Calu3 (cell line): ENCODE data around the gene SDR42E2. TPM values are rescaled to one million over a fixed set of nuclear protein-coding genes. Genes with fewer than 3 reads are reported as not detected.
"Not testable (repeated sequence)": the region's sequence is repeated elsewhere in the genome, so short reads cannot be mapped to it uniquely, and the experiment has no call there.

Experiments
- BruUV-seq: library from RNA; stranded (reverse); fragments of 400-500 nt; replicated peaks from 2 replicates; lab custom pipeline; 2021; lab: Mats Ljungman, UMichigan
- CTCF ChIA-PET: fragments of 300-600 bp; sonication (Branson Sonifier 250); formaldehyde crosslinking; loops from one replicate; lab custom pipeline; 2022; ENCODE audit warnings: antibody characterized with exemption; lab: Charles Lee
- DNase-seq: peaks from one replicate; pipeline ENCODE4 v3.0.0; 2022
- H3K27ac Mint-ChIP-seq: one replicate; pipeline ENCODE4 v1.8.0; 2022; ENCODE audit warnings: mixed read lengths; ENCODE audit not compliant: unreplicated experiment
- H3K27me3 Mint-ChIP-seq: one replicate; pipeline ENCODE4 v1.8.0; 2022; ENCODE audit warnings: mixed read lengths; ENCODE audit not compliant: unreplicated experiment
- H3K36me3 Mint-ChIP-seq: one replicate; pipeline ENCODE4 v1.8.0; 2022; ENCODE audit warnings: mild to moderate bottlenecking, moderate library complexity, mixed read lengths; ENCODE audit not compliant: insufficient read depth, unreplicated experiment
- H3K4me1 Mint-ChIP-seq: one replicate; pipeline ENCODE4 v1.8.0; 2022; ENCODE audit warnings: mild to moderate bottlenecking, low read depth, mixed read lengths; ENCODE audit not compliant: unreplicated experiment
- H3K4me3 Mint-ChIP-seq: one replicate; pipeline ENCODE4 v1.8.0; 2022; ENCODE audit warnings: mild to moderate bottlenecking, low read depth, moderate library complexity, mixed read lengths; ENCODE audit not compliant: unreplicated experiment
- H3K9me3 Mint-ChIP-seq: one replicate; pipeline ENCODE4 v1.8.0; 2022; ENCODE audit warnings: low read depth, mixed read lengths; ENCODE audit not compliant: unreplicated experiment
- CTCF ChIP-seq: fragments of 200-600 bp; IDR thresholded peaks from one replicate; pipeline ENCODE4 v1.8.0; 2022; ENCODE audit warnings: antibody characterized with exemption; ENCODE audit not compliant: unreplicated experiment
- intact Hi-C: fragments of 100-400 bp; cut with micrococcal nuclease; formaldehyde crosslinking; loops from one replicate; pipeline ENCODE4 v1.10.0; 2022; ENCODE audit not compliant: unreplicated experiment
- total RNA-seq: library from RNA; stranded (reverse); gene quantifications from 2 replicates; pipeline ENCODE4 v1.2.3, GENCODE V29; 2022

Gene SDR42E2
- total RNA-seq, 1 experiment from 2014 or later: not detected

- no peaks in the 10 kb centered on the region for H3K4me1 Mint-ChIP-seq
- no peak overlapping the region for H3K27ac Mint-ChIP-seq
- no TSS peak for BruUV-seq
- TF ChIP-seq CTCF: no peak
- no peaks in the 10 kb centered on the region for H3K36me3 Mint-ChIP-seq
- H3K9me3 Mint-ChIP-seq: no peaks in the 10 kb centered on the region
- CTCF ChIA-PET: interaction anchor here (0.6 kb wide), 1 partner anchor 24 kb away, joined by 10 read pairs; no protein-coding TSS in a partner anchor
- intact Hi-C loops: no loop called here
- H3K27me3 Mint-ChIP-seq: peaks cover 81% of the 10 kb centered on the region
- H3K4me3 Mint-ChIP-seq: no peak overlapping the region
- no peak for DNase-seq
Observed at GRCh38 chr16:22147853-22148252, 14.5 kb upstream of the SDR42E2 start.

GRCh38 chr16:22151246-22151998 lies 10.9 kb upstream of the SDR42E2 start:
- Mint-ChIP-seq H3K27ac (no peak overlapping the region), H3K4me1 (no peaks in the 10 kb centered on the region), H3K9me3 (no peaks in the 10 kb centered on the region), H3K4me3 (no peak overlapping the region), H3K36me3 (no peaks in the 10 kb centered on the region), H3K27me3 (peaks cover 63% of the 10 kb centered on the region)
- TF ChIP-seq CTCF: no peak
- CTCF ChIA-PET: no interaction called here
- DNase-seq: no peak
- intact Hi-C loops: no loop called here
- no TSS peak for BruUV-seq

GRCh38 chr16:22152316-22152715 lies 10.0 kb upstream of the SDR42E2 start:
- TF ChIP-seq CTCF: no peak
- H3K36me3 Mint-ChIP-seq: no peaks in the 10 kb centered on the region
- peaks cover 61% of the 10 kb centered on the region for H3K27me3 Mint-ChIP-seq
- no TSS peak for BruUV-seq
- CTCF ChIA-PET: no interaction called here
- H3K4me3 Mint-ChIP-seq: no peak overlapping the region
- H3K9me3 Mint-ChIP-seq: no peaks in the 10 kb centered on the region
- H3K4me1 Mint-ChIP-seq: no peaks in the 10 kb centered on the region
- no peak for DNase-seq
- intact Hi-C loops: no loop called here
- H3K27ac Mint-ChIP-seq: no peak overlapping the region

- H3K4me3 Mint-ChIP-seq, BruUV-seq, intact Hi-C loops, H3K36me3 Mint-ChIP-seq, CTCF ChIA-PET, H3K9me3 Mint-ChIP-seq, H3K27ac Mint-ChIP-seq, H3K4me1 Mint-ChIP-seq, DNase-seq: not testable (repeated sequence)
- H3K27me3 Mint-ChIP-seq: peaks cover 53% of the 10 kb centered on the region
Observed at GRCh38 chr16:22153078-22153477, 9.2 kb upstream of the SDR42E2 start.

GRCh38 chr16:22161401-22161800 lies 905 bp upstream of the SDR42E2 start:
- peaks cover 5% of the 10 kb centered on the region for H3K9me3 Mint-ChIP-seq
- BruUV-seq: no TSS peak
- no peak for TF ChIP-seq CTCF
- H3K4me1 Mint-ChIP-seq: no peaks in the 10 kb centered on the region
- no peak overlapping the region for H3K27ac Mint-ChIP-seq
- DNase-seq: no peak
- peaks cover 49% of the 10 kb centered on the region for H3K27me3 Mint-ChIP-seq
- intact Hi-C loops: no loop called here
- no peak overlapping the region for H3K4me3 Mint-ChIP-seq
- H3K36me3 Mint-ChIP-seq: no peaks in the 10 kb centered on the region
- CTCF ChIA-PET: interaction anchor here (0.6 kb wide), 1 partner anchor 42 kb away, joined by 4 read pairs; no protein-coding TSS in a partner anchor
